ENCODE results near the gene KRTAP5-7. TPM values are rescaled to one million over a fixed set of nuclear protein-coding genes. Genes with fewer than 3 reads are reported as not detected.

KRTAP5-7 gene
- total and polyA plus RNA-seq, 2 of the 13 experiments (the other 11 are each of a cell fraction or from before 2014, with no cell fraction given): 0.54 TPM; not detected in 1

GRCh38 chr11:71534711-71535608, 7.9 kb downstream of the KRTAP5-7 start (continued):
- peak; percentile 72 for TF ChIP-seq PITX1 (CRISPR knock-in tag; IDR thresholded peaks at IDR 0.05)
- peak; percentile 66 for TF ChIP-seq ONECUT2 (CRISPR knock-in tag; IDR thresholded peaks at IDR 0.05)
- 0 out of 2 replicates have a peak, but pooled peaks have one; percentile 69 for TF ChIP-seq MEIS1 (CRISPR knock-in tag; IDR thresholded peaks at IDR 0.05; ENCODE audit: borderline replicate concordance)
- TF ChIP-seq DMAP1 (CRISPR knock-in tag; IDR thresholded peaks at IDR 0.05): peak; percentile 49
- TF ChIP-seq ZNF256 (CRISPR knock-in tag; conservative IDR thresholded peaks at IDR 0.05): 0 out of 2 replicates have a peak, but pooled peaks have one; percentile 31
- TF ChIP-seq ZBTB20 (CRISPR knock-in tag; IDR thresholded peaks at IDR 0.05; ENCODE audit: borderline replicate concordance, low read depth): peak; percentile 84; the same call in 1 of the 2 replicates
- TF ChIP-seq ZFP37 (CRISPR knock-in tag; IDR thresholded peaks at IDR 0.05; ENCODE audit: borderline replicate concordance): 0 out of 2 replicates have a peak, but pooled peaks have one; percentile 30
- TF ChIP-seq KDM6A (CRISPR knock-in tag; IDR thresholded peaks at IDR 0.05; ENCODE audit: low read depth): peak; percentile 26; the same call in 1 of the 2 replicates
- peak; percentile 57 for TF ChIP-seq MIXL1 (CRISPR knock-in tag; IDR thresholded peaks at IDR 0.05)
- peak; percentile 80; the same call in 1 of the 2 replicates for TF ChIP-seq ARNTL (CRISPR knock-in tag; IDR thresholded peaks at IDR 0.05)

- no peaks in the 10 kb centered on the region for H3K9me3 ChIP-seq (ENCODE audit: low read length)
- no peaks in the 10 kb centered on the region for H4K20me1 ChIP-seq (ENCODE audit: insufficient read depth, low read length)
- no peak for FAIRE-seq
- DNase-seq (ENCODE audit: low spot score): no peak
- no peak overlapping the region for H2AFZ ChIP-seq (ENCODE audit: low read length)
- TF ChIP-seq ZBTB33 (CRISPR knock-in tag; IDR thresholded peaks at IDR 0.05) (peak; percentile 51; the same call in 1 of the 2 replicates), HOXA7 (CRISPR knock-in tag; IDR thresholded peaks at IDR 0.05) (no peak), ZBTB38 (CRISPR knock-in tag; IDR thresholded peaks at IDR 0.05) (peak; percentile 82)
- intact Hi-C loops (cut with micrococcal nuclease; ENCODE audit: unreplicated experiment): no loop called here
- H3K4me2 ChIP-seq (ENCODE audit: low read depth, low read length): peak overlapping the region; percentile 71; the same call in 1 of the 2 replicates
- peaks cover 95% of the 10 kb centered on the region for H3K4me1 ChIP-seq (ENCODE audit: insufficient read depth, low read length)
- no peaks in the 10 kb centered on the region for H3K36me3 ChIP-seq (replicated peaks in 1 of 2; ENCODE audit: control insufficient read depth in 1 of 2, insufficient read depth in 2 of 2, low read length in 2 of 2)
- 89% methylated on average over 9 of the region's 9 CpGs for WGBS (ENCODE audit: low lambda C conversion rate)
- ChIA-PET CTCF (ENCODE audit: low intra/inter-chr PET ratio, low total read pairs) (no interaction called here), POLR2A (no interaction called here)
- peak overlapping the region; percentile 93 for H3K27ac ChIP-seq (ENCODE audit: extremely low read length, insufficient read depth, low read length)
- no peak overlapping the region for H3K9ac ChIP-seq (ENCODE audit: insufficient read depth, low read depth, low read length)
- in situ Hi-C loops (cut with HindIII; ENCODE audit: extremely low pct_ligation_motif_present, low pct_unique_long_range_greater_than_20kb): no loop called here
- BruUV-seq (replicated peaks): no TSS peak
- H3K27me3 ChIP-seq (ENCODE audit: control insufficient read depth in 1 of 2, insufficient read depth in 2 of 2, low read length in 2 of 2): no peaks in the 10 kb centered on the region
- no peaks in the 10 kb centered on the region for H3K79me2 ChIP-seq (ENCODE audit: insufficient read depth, low read length)
- H3K4me3 ChIP-seq (replicated peaks in 1 of 3; ENCODE audit: insufficient read depth in 1 of 3, low read depth in 2 of 3, low read length in 3 of 3): no peak overlapping the region
- ATAC-seq: no peak
These were observed 8.8 kb downstream of the KRTAP5-7 start for GRCh38 chr11:71535825-71536224.
